Caco-2 (cell line): ENCODE measurements around the gene HIRA. TPM values are rescaled to one million over a fixed set of nuclear protein-coding genes. Genes with fewer than 3 reads are reported as not detected.

Source experiments
- BruUV-seq: library from RNA; stranded (reverse); fragments of 400-500 nt; replicated peaks from 2 replicates; lab custom pipeline; 2021; lab: Mats Ljungman, UMichigan
- CTCF ChIA-PET: fragments of 300-600 bp; sonication (Branson Sonifier 250); formaldehyde crosslinking; loops from one replicate; lab custom pipeline; 2022; ENCODE audit warnings: antibody characterized with exemption; lab: Charles Lee
- POLR2A ChIA-PET: fragments of 300-600 bp; sonication (Branson Sonifier 250); formaldehyde crosslinking; loops from one replicate; lab custom pipeline; 2022; ENCODE audit warnings: antibody characterized with exemption; lab: Charles Lee
- DNase-seq, 2 experiments: peaks; one replicate each; pipeline versions ENCODE4 v3.0.0 to v3.0.0-alpha.2; 2020 to 2022
- H3K27me3 ChIP-seq: replicated peaks from 2 replicates; pipeline ENCODE4 v1.6.0; 2011; ENCODE audit warnings: low read length; ENCODE audit not compliant: control insufficient read depth, insufficient read depth
- H3K36me3 ChIP-seq: 2 replicates; pipeline ENCODE4 v1.5.1; 2011; ENCODE audit warnings: low read length; ENCODE audit not compliant: control insufficient read depth, insufficient read depth
- H3K4me1 ChIP-seq: fragments of 250-450 bp; sonication (Bioruptor Pico); 2 replicates; pipeline ENCODE4 v1.5.1; 2020; ENCODE audit warnings: mild to moderate bottlenecking
- H3K4me3 ChIP-seq: 2 replicates; pipeline ENCODE4 v1.5.1; 2011; ENCODE audit warnings: low read depth, mild to moderate bottlenecking, control low read depth, low read length
- H3K9me3 ChIP-seq: fragments of 250-450 bp; sonication (Bioruptor Pico); 2 replicates; pipeline ENCODE4 v1.5.1; 2020; ENCODE audit warnings: mild to moderate bottlenecking, moderate library complexity
- H3K27ac Mint-ChIP-seq: one replicate; pipeline ENCODE4 v1.8.0; 2022; ENCODE audit warnings: mixed read lengths; ENCODE audit not compliant: unreplicated experiment
- H3K27me3 Mint-ChIP-seq: one replicate; pipeline ENCODE4 v1.8.0; 2022; ENCODE audit warnings: mixed read lengths; ENCODE audit not compliant: insufficient read depth, unreplicated experiment
- H3K36me3 Mint-ChIP-seq: one replicate; pipeline ENCODE4 v1.8.0; 2022; ENCODE audit warnings: mild to moderate bottlenecking, mixed read lengths; ENCODE audit not compliant: insufficient read depth, unreplicated experiment
- H3K4me1 Mint-ChIP-seq: one replicate; pipeline ENCODE4 v1.8.0; 2022; ENCODE audit warnings: low read depth, mixed read lengths; ENCODE audit not compliant: unreplicated experiment
- H3K4me3 Mint-ChIP-seq: one replicate; pipeline ENCODE4 v1.8.0; 2022; ENCODE audit warnings: mild to moderate bottlenecking, moderate library complexity, mixed read lengths; ENCODE audit not compliant: unreplicated experiment
- H3K9me3 Mint-ChIP-seq: one replicate; pipeline ENCODE4 v1.8.0; 2022; ENCODE audit warnings: mixed read lengths; ENCODE audit not compliant: unreplicated experiment
- intact Hi-C: fragments of 100-400 bp; cut with micrococcal nuclease; formaldehyde crosslinking; loops from one replicate; pipeline ENCODE4 v1.10.0; 2022; ENCODE audit not compliant: unreplicated experiment
- total RNA-seq: library from RNA; stranded (reverse); gene quantifications from 2 replicates; pipeline ENCODE4 v1.2.3, GENCODE V29; 2022
- TF ChIP-seq, protein P1 (sequence below), 2 experiments: fragments of 200-600 bp in 1 of 2; IDR thresholded peaks; 1 replicate in 1 of 2; 2 replicates in 1 of 2; pipeline versions ENCODE4 v1.5.1 to v1.8.0; 2011 to 2022; ENCODE audit warnings: antibody characterized with exemption in 1 of 2, control low read depth in 1 of 2, inconsistent platforms in 1 of 2, low read depth in 1 of 2, low read length in 1 of 2, mild to moderate bottlenecking in 1 of 2, moderate library complexity in 1 of 2; ENCODE audit not compliant: insufficient read depth in 1 of 2, severe bottlenecking in 1 of 2, unreplicated experiment in 1 of 2

The HIRA gene
- total RNA-seq, 1 experiment from 2014 or later: 60.1 TPM

GRCh38 chr22:19406846-19407245 is 24.7 kb downstream of the HIRA start:
- Histone ChIP-seq H3K36me3 (peaks cover 3% of the 10 kb centered on the region), H3K27me3 (no peaks in the 10 kb centered on the region), H3K9me3 (no peaks in the 10 kb centered on the region), H3K4me1 (no peaks in the 10 kb centered on the region), H3K4me3 (no peak overlapping the region)
- intact Hi-C loops: no loop called here
- TF ChIP-seq, protein P1, sequence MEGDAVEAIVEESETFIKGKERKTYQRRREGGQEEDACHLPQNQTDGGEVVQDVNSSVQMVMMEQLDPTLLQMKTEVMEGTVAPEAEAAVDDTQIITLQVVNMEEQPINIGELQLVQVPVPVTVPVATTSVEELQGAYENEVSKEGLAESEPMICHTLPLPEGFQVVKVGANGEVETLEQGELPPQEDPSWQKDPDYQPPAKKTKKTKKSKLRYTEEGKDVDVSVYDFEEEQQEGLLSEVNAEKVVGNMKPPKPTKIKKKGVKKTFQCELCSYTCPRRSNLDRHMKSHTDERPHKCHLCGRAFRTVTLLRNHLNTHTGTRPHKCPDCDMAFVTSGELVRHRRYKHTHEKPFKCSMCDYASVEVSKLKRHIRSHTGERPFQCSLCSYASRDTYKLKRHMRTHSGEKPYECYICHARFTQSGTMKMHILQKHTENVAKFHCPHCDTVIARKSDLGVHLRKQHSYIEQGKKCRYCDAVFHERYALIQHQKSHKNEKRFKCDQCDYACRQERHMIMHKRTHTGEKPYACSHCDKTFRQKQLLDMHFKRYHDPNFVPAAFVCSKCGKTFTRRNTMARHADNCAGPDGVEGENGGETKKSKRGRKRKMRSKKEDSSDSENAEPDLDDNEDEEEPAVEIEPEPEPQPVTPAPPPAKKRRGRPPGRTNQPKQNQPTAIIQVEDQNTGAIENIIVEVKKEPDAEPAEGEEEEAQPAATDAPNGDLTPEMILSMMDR (IDR thresholded peaks at IDR 0.05; ENCODE audit: insufficient read depth in 1 of 2, low read depth in 1 of 2, low read length in 1 of 2, severe bottlenecking in 1 of 2, unreplicated experiment in 1 of 2): no peak
- ChIA-PET POLR2A (no interaction called here), CTCF (no interaction called here)
- Mint-ChIP-seq H3K9me3 (no peaks in the 10 kb centered on the region), H3K36me3 (peaks cover 49% of the 10 kb centered on the region), H3K4me3 (no peak overlapping the region), H3K4me1 (no peaks in the 10 kb centered on the region), H3K27me3 (no peaks in the 10 kb centered on the region), H3K27ac (no peak overlapping the region)
- BruUV-seq: no TSS peak
- no peak for DNase-seq

DNA sequence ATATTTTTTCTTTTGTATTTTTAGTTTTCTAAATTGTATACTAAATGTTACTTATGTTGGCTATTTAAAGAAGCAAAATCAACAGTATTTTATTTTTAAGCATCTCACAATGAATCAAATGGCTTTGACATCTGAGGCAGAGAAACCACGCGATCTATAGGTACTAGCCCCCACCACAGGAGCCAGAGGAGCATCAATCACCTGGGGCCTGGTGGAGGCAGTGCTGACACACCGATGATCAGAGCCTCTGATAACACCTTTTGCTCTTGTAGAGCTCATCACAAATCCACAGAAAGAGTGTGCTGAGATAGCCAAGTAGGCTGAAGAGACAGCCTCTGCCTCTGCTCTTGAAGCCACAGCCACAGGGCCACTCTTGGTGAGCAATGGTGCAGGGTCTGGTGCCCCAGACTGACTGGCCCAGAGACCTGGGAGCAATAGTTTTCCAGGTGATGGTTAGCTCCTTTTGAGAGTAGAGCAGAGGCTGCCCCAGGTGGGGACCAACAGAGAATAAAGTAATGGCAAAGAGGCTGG is 25.2 kb downstream of the HIRA start:
- no TSS peak for BruUV-seq
- Mint-ChIP-seq H3K4me3 (no peak overlapping the region), H3K9me3 (no peaks in the 10 kb centered on the region), H3K27ac (no peak overlapping the region), H3K27me3 (no peaks in the 10 kb centered on the region), H3K36me3 (peaks cover 54% of the 10 kb centered on the region), H3K4me1 (no peaks in the 10 kb centered on the region)
- peaks cover 3% of the 10 kb centered on the region for H3K36me3 ChIP-seq
- CTCF ChIA-PET: no interaction called here
- H3K9me3 ChIP-seq: no peaks in the 10 kb centered on the region
- intact Hi-C loops: no loop called here
- POLR2A ChIA-PET: no interaction called here
- H3K4me1 ChIP-seq: no peaks in the 10 kb centered on the region
- TF ChIP-seq, protein P1 (IDR thresholded peaks at IDR 0.05; ENCODE audit: insufficient read depth in 1 of 2, low read depth in 1 of 2, low read length in 1 of 2, severe bottlenecking in 1 of 2, unreplicated experiment in 1 of 2): no peak
- no peak for DNase-seq
- no peaks in the 10 kb centered on the region for H3K27me3 ChIP-seq
- no peak overlapping the region for H3K4me3 ChIP-seq

DNA sequence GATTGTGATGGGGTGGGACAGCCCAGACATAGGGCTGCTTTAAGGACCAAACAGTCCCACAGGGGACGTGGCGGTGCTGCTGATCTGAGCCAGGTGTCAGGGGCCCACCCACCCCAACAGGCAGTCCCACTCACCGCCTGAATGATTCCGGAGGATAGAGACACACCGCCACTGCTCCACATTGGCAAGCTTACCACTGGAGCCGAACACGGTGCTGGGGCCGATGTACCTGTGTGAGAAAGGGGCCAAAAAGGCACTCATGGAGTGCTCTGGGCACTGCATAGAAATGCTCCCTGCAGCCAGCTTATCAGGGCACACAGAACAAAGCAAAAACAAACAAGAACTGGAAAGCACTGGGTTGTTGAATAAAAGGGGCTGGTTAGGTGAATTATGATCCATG is 25.9 kb downstream of the HIRA start:
- BruUV-seq: no TSS peak
- no peaks in the 10 kb centered on the region for H3K4me1 Mint-ChIP-seq
- H3K9me3 Mint-ChIP-seq: no peaks in the 10 kb centered on the region
- H3K4me1 ChIP-seq: no peaks in the 10 kb centered on the region
- no peaks in the 10 kb centered on the region for H3K9me3 ChIP-seq
- H3K36me3 Mint-ChIP-seq: peaks cover 56% of the 10 kb centered on the region
- H3K27me3 Mint-ChIP-seq: no peaks in the 10 kb centered on the region
- H3K36me3 ChIP-seq: peaks cover 3% of the 10 kb centered on the region
- POLR2A ChIA-PET: no interaction called here
- CTCF ChIA-PET: no interaction called here
- no peak overlapping the region for H3K4me3 ChIP-seq
- no peak overlapping the region for H3K4me3 Mint-ChIP-seq
- no peak for DNase-seq
- H3K27me3 ChIP-seq: no peaks in the 10 kb centered on the region
- intact Hi-C loops: no loop called here
- no peak overlapping the region for H3K27ac Mint-ChIP-seq
- TF ChIP-seq, protein P1 (IDR thresholded peaks at IDR 0.05; ENCODE audit: insufficient read depth in 1 of 2, low read depth in 1 of 2, low read length in 1 of 2, severe bottlenecking in 1 of 2, unreplicated experiment in 1 of 2): no peak
